ENCODE data around the gene LPCAT4. TPM values are rescaled to one million over a fixed set of nuclear protein-coding genes. Genes with fewer than 3 reads are reported as not detected.

LPCAT4 gene
- polyA plus RNA-seq, 5 donors: 41.0 to 58.4 (median 42.5) TPM

Other genes starting within 250 kb of the LPCAT4 start
- gene KATNBL1, start 157.1 kb downstream of the LPCAT4 start, polyA plus RNA-seq (ENCODE audit: insufficient read depth in 1 of 5, insufficient read length in 5 of 5, low replicate concordance in 1 of 5): 100 to 1,000 TPM in 2 of 5 donors, 10 to 100 TPM in 3; 74.3 to 119 (median 89.3) TPM
- 100 to 1,000 TPM; 113 to 127 (median 118) TPM for gene EMC4, start 142.2 kb downstream of the LPCAT4 start, polyA plus RNA-seq (ENCODE audit: insufficient read depth in 1 of 5, insufficient read length in 5 of 5, low replicate concordance in 1 of 5)
- gene SLC12A6, start 29.4 kb downstream of the LPCAT4 start, polyA plus RNA-seq (ENCODE audit: insufficient read depth in 1 of 5, insufficient read length in 5 of 5, low replicate concordance in 1 of 5): 10 to 100 TPM; 18.1 to 39.2 (median 29.9) TPM
- 100 to 1,000 TPM in 4 of 5 donors, 10 to 100 TPM in 1; 97.6 to 131 (median 113) TPM for gene NOP10, start 24.1 kb downstream of the LPCAT4 start, polyA plus RNA-seq (ENCODE audit: insufficient read depth in 1 of 5, insufficient read length in 5 of 5, low replicate concordance in 1 of 5)
- gene NUTM1, start 23.9 kb downstream of the LPCAT4 start, polyA plus RNA-seq (ENCODE audit: insufficient read depth in 1 of 5, insufficient read length in 5 of 5, low replicate concordance in 1 of 5): under 1 TPM in 2 of 5 donors, not detected in 3; 0.03 to 0.07 TPM
- 100 to 1,000 TPM; 176 to 314 (median 201) TPM for gene GOLGA8A, start 70.6 kb upstream of the LPCAT4 start, polyA plus RNA-seq (ENCODE audit: insufficient read depth in 1 of 5, insufficient read length in 5 of 5, low replicate concordance in 1 of 5)
- gene GOLGA8B, start 216.5 kb upstream of the LPCAT4 start, polyA plus RNA-seq (ENCODE audit: insufficient read depth in 1 of 5, insufficient read length in 5 of 5, low replicate concordance in 1 of 5): 100 to 1,000 TPM; 108 to 251 (median 201) TPM

All from right lung (tissue), 5 donors.